Kidney glomerular epithelial cell (primary cell): ENCODE results near the gene SPDYE17.
"Not testable (repeated sequence)": the region's sequence is repeated elsewhere in the genome, so short reads cannot be mapped to it uniquely, and the experiment has no call there.

Experiments
- DNase-seq: peaks from one replicate; lab custom pipeline; 2025; lab: John Stamatoyannopoulos, UW

The SPDYE17 gene, protein sequence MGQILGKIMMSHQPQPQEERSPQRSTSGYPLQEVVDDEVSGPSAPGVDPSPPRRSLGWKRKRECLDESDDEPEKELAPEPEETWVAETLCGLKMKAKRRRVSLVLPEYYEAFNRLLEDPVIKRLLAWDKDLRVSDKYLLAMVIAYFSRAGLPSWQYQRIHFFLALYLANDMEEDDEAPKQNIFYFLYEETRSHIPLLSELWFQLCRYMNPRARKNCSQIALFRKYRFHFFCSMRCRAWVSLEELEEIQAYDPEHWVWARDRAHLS

DNA sequence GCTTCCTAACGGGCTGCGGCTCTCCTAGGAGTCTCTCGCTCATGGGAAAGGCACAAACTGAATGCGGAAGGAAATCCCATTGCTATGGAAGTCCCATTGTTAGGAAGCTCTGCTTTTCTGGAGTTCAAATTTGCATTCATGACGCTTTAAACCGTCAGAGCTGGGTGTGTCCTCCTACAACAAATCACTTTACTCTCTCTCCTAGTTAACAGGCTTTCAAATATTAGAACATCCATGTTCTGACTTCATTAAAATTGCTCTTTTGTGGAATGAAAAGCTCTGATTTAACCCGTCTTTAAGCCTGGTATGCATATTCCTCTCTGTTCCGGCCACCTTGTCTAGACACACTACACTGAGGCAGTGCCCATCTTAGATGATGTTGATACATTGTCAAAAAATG, at the start of gene SPDYE17:
SPDYE17 (minus strand) TSS at position 101 of the 400 bp plus-strand sequence. CDS start 1,791 bp downstream, outside the sequence.
- not testable (repeated sequence) for DNase-seq

DNA sequence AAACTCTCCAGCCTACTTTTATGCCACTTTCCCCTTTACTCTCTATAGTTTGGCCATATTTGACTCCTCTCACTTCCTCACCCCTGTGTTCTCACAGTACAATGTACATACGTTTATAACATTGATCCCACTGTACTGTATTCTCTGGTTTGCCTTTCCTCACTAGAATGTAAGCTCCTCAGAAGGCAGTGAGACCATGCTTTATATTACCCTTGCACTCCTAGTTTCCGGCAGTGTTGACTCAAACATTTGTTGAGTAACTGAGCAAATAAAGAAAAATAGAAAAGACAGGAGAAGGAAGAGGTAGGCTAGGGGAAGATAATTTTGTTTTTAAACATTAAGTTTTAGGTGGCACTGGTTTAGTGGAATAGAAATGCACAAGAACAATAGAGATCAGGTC, 48.1 kb upstream of the SPDYE17 start:
- not testable (repeated sequence) for DNase-seq

DNA sequence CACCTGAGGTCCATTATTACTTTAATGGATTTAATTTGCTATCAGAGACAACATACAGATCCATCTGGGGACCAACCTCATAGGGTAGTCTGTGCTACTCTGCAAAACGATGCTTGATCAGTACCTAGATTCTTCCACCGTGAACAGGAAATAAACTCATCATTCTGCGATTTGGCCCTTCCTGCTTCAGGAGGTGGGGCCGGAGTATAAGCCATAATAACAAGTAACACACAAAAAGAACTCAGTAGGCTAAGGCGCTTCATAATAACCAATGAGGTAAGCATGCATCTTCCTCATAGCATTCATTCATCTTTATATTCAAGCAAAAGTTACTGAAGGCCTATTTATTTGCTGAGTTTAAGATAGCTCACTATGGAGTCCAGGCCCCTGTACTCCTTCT, 47.5 kb upstream of the SPDYE17 start:
- not testable (repeated sequence) for DNase-seq

DNA sequence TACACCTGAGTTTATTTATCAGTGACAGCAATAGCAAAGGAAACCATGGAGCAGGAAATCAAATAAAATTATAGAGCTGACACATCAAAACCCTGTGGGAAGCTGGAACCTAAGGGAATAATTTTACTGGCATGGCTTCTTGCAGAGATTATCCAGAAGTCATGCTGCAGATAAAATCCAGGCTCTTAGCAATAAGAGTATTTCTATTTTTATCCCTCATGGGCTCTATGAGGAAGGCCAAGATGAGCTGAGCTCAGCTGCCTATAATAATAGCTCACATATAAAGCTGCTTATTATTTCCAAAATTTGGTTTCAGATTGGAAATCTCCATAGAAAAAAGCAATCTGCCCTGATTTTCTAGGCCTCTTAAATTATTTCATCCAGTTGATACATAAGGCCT, 47.0 kb upstream of the SPDYE17 start:
- not testable (repeated sequence) for DNase-seq

DNA sequence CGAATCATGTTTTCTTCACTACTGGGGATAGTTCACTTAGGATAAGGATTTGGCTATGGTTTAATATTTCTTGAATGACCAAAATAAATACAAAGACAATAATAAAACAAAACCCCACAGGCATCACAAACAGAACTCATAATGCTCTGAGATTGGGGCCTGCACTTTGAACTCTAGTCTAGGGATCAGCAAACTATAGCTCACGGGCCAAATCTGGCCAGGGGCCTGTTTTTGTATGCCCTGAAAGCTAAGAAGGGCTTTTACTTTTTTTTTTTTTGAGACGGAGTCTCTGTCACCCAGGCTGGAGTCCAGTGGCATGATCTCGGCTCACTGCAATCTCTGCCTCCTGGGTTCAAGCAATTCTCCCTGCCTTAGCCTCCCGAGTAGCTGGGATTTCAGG, 44.9 kb upstream of the SPDYE17 start:
- not testable (repeated sequence) for DNase-seq

DNA sequence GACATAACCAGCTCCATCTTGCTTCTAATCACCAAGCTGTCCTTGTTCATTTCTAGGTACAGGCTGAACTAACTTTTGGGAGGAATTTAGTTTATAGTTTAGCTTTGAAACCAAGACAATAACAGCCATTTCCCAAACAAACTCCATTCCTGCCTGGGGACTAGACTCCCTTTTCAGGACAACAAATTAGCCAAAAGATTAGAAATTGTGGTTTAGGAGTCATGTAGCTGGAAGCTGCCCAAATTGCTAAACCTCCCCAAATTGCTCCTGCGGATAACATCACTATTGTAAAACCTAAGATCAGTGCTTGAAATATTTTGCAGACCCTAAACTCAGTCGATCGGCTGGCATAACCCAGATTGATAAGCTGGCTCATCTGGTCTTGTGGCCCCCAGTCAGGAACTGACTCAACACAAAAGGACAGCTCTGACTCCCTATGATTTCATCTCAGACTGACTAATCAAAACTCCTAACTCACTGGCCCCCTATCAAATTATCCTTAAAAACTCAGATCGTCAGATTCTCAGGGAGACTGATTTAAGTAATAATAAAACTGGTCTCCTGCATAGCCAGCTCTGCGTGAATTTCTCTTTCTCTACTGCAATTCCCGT, 42.7 kb upstream of the SPDYE17 start:
- not testable (repeated sequence) for DNase-seq

DNA sequence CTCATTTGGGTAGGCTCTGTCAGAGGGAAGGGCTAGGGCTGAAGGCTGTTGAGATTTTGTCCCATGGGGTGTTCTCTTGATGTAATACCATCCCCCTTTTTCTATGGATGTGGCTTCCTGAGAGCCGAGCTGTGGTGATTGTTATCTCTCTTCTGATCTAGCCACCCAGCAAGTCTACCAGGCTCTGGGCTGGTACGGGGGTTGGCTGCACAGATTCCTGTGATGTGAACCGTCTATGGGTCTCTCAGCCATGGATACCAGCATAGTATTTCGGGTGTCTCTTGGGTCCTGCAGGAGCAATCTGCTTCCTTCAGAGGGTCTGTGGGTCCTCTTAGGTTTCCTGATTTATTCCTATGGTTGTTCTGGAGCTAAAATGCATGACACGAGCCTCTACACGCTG, 38.9 kb upstream of the SPDYE17 start:
- not testable (repeated sequence) for DNase-seq

DNA sequence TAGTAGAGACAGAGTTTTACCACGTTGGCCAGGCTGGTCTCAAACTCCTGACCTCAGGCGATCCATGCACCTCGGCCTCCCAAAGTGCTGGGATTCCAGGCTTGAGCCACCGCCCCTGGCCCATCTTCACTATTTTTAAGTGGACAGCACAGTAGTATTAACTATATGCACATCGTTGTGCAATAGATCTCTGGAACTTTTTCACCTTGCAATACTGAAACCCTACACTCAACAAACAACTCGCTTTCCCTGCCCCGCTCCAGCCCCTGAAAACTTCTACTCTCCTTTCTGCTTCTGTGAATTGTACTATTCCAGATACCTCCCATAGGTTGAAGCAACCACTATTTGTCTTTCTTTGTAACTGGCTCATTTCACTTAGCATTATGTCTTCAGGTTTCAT, 33.7 kb upstream of the SPDYE17 start:
- not testable (repeated sequence) for DNase-seq

DNA sequence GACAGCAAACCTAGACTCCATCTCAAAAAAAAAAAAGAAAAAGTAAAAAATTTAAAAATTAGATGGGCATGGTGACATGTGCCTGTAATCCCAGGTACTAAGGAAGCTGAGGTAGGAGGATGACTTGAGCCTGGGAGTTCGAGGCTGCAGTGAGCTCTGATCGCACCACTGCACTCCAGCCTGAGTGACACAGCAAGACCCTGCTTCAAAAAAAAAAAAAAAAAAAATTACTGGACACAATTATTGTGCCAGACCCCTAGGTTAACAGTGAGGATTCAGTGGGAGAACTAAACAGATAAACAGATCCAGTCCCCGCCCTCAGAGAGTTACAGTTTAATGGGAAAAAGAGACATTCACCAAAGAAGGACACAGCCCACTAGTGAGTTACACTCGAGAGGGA, 31.6 kb upstream of the SPDYE17 start:
- DNase-seq, result not testable (repeated sequence)

DNA sequence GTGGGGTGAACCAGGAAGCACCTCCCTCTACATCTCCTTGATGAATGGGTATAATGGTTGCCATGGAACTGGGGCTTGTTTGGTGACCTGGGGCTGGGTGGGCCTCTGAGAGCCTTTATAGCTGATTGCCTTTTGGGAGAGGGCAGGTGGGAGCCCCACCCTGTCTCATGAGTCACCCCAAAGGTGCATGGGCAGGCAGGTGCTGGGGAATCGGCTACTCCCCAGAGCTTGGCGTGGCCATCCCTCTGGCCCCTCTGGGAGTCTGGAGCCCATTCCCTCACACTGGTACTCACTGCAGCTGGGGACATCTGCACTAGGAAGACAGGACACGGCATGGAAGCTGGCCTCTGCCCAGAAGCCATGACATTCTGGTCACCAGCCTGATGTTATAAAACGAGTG, 30.4 kb upstream of the SPDYE17 start, which contains the start of gene SPDYE18:
SPDYE18 (minus strand) TSS at position 2 of the 400 bp plus-strand sequence. CDS start 2,046 bp downstream, outside the sequence.
- DNase-seq, result not testable (repeated sequence)

DNA sequence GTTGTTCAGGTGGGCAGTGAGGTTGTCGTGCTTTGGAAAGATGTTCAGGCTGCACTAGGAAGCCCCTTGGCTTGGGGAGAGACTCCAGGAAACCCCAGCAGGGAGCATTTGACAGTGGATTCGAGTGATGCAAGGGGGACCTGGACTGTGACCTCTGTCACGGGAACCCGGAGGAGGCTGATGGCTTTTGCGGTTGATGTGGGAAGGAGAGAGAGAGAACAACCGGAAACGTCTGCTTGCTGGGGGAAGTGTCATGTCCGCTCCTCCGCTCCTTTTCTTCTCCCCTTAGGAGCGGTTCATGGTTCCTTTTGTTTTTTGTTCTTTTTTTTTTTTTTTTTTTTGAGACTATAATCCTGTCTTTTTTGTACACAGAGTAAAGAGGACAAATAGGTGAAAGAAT, 5.8 kb downstream of the SPDYE17 start:
- not testable (repeated sequence) for DNase-seq

DNA sequence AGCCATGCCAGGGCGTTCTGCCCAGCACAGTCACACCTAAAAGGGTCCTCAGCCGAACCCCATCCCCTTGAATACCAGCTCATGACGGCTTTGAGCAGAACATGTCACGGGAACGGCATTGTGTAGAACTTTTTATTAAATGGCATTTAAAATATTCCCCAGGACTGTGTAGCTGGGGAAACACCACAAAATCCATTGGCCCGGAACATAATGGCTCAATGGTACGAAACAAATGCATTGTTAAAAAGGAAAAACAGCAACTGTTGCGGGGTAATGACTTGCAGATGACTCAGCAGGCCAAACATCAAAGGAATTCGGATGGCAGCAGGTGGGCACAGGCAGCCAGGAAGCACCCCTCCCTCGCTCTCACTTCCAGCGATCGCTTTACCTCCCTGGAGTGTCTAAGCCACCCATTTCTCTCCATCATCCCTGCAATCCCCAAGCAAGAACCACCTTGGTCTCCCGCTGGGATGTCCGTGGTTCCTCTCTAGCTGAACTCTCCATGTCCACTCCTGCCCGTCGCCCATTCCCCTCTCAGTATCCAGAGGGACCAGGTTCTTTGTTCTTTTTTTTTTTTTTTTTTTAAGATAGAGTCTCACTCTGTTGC, 22.0 kb downstream of the SPDYE17 start:
- DNase-seq, result peak; percentile 80

DNA sequence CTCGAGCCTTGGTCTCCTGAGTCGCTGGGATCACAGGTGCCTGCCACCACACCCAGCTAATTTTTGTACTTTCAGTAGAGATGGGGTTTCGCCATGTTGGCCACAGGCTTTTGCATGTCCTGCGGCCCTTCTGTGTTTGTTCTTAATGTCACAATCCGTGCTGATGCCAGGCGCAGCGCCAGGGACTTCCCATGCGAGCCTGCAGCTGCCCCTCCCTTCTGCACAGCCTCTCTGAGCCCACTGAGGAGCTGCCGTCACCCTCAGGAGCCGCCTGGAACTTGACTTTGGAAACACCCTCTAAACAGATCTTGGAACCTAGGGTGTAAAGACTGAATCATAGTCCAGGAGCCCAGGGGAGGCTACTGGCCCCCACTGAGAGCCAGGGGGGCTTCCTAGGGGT, 24.2 kb downstream of the SPDYE17 start:
- not testable (repeated sequence) for DNase-seq

DNA sequence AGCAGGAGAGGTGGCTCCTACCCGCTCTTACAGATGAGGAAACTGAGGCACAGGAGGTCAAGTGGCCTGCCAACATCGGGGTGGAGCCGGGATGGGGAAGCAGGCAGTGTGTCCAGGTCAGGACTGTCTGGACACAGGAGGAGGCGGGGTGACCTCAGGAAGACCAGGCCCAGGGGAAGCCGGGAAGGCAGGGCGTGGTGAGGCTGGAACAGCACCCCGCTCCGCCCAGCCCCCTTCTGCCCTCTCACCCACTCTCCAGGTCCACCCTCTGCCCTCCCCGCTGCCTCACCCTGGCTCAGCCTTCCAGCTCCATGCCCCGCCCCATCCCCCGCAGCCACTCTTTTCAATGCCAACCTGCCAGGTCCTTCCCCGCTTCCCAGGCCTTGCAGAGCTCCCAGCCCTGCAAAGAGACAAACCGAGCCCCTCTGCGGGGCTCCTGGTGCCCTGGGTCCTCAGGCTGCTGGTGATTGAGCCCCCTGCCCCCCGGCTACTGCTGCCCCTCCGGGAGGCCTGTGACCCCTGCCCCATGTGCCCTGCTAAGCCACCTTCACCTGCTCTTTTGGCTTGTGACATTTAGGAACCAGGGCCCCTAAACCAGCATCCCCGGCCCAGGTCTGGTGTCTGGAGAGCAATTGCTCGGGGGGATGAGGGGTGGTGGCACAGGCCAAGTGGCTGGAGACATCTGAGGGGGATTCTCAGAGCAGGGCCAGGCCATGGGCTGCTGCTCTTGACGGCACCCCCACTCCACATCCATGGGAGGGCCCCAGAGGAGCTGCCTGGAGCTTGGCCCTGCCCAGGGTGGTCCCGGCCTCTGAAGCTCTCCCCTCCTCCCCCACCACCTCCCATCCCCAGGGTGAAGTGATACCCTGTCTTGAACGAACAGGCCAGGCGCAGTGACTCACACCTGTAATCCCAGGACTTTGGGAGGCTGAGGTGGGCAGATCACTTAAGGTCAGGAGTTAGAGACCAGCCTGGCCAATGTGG, 25.7 kb downstream of the SPDYE17 start:
- DNase-seq, result not testable (repeated sequence)

DNA sequence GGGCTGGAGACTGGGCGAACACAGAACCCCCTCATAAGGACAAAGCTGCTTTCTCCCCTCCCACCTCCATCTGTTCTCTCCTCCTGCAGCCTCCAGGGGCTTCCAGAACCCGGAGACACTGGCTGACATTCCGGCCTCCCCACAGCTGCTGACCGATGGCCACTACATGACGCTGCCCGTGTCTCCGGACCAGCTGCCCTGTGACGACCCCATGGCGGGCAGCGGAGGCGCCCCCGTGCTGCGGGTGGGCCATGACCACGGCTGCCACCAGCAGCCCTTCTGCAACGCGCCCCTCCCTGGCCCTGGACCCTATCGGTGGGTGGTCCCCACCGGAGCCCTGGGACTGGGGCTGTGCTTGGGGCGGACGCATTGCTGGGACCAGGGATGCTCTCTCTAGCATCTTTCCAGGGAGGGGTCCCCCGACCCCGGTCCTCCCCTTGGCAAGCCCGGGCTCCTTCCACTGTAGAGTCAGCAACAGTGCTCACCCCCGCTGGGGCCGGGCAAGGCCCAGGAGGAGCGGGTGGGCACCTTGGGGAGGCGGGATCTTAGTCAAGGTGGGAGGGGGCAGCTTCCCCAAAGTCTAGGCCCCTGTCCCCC, 26.6 kb downstream of the SPDYE17 start:
- not testable (repeated sequence) for DNase-seq

DNA sequence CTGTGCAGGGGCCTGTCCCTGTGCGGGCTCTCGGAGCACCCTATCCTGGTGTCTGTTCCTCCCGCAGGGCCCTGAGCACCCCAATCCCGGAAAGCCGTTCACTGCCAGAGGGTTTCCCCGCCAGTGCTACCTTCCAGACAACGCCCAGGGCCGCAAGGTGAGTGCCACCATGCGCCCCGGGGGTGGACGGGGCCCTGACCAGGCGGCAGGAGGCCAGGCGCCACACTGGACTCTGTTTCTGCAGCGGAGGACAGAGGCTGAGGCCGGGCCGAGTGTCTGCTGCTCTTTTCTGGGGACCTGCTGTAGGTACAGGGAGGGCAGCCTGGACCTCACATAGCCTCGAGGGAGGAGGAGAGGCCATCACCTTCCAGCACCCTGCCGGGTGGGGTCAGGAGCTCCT, 28.0 kb downstream of the SPDYE17 start:
- not testable (repeated sequence) for DNase-seq

DNA sequence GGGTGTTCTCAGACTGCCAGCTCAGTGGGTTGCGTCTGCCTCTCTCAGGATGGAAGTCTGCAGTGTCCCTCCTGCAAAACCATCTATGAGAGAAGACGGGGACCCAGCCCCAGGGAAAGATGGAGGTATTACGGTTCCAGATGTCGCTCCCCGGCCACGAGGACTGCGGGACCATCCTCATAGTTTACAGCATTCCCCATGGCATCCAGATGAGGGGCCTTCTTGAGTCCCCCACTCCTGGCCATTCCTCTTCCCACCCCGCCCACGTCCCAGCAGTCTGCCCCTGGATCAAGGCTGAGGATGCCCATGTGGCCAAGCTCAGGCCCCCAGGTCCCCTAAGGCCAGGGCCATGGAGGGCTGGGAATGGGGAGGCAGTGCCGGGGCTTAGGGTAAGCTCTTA, 28.9 kb downstream of the SPDYE17 start:
- not testable (repeated sequence) for DNase-seq

DNA sequence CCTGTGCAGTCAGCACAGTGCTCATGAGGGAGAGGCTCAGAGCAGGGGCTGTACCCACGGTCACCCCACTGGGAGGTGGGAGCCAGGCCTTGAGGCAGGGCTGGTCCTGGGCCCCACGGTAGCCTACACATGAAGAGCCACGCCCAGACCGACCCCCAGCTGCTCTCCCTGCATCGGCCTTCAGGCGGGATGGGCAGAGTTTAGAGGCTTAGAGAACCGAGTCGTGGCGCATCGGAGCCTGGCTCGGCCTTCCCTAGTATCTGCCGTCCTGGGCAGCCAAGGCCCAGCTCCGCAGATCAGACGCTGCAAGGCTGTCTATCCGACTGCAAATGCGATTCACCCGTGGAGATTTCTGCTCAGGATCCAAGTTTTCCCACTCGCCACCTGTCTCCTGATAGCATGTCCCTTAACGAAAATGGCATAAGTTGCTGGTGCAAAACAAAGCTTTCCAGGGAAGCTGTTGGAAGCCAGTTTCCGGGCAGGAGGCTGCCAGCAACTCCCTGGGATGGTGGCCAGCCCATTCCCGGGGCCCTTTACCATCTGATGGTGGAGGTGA, 29.4 kb downstream of the SPDYE17 start:
- DNase-seq, result not testable (repeated sequence)

DNA sequence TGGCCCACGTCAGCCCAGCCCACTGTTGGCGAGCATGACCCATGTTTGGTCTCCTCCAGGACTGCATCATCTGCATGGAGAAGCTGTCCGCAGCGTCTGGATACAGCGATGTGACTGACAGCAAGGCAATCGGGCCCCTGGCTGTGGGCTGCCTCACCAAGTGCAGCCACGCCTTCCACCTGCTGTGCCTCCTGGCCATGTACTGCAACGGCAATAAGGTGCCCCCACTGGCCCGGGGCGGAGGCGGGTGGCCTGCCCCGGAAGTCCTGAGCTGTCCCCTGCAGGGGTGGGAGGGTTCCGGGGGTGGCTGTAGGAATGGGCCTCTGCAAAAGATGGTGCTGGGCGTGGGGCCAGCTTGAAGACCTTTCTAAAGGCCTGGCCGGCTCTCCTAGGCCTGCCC, 30.1 kb downstream of the SPDYE17 start:
- DNase-seq, result not testable (repeated sequence)

DNA sequence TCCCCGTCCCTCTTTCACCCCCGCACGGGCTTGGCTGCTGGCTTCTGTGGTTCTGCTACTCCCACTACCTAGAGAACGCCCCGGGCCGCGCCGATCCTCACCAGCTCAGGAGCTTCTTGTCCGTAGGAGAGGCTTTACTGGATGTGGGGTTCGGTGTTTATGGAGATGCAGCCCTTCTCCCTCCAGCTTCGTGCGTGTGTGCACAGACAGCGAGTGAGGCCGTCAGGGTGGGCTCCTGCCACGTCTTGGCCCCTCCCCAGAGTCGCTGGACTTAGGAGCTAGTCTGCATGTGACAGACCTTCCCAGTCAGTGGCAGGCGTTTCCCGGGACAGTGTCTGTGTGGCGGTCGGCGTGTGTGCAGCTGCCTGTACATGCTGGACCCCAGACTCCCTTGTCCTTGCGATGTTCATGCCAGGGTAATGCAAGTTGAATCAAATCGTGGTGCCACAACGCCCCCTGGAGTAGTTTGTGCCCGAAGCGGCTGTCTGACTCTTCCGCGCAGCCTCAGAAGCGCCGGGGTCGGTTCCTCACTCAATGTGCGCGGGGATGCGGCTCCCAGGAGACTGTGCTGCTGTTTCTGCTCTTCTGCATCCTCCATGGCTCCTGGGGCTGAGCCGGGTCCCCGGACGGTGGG, 32.6 kb downstream of the SPDYE17 start:
- DNase-seq, result not testable (repeated sequence)
